Measurements from ENCODE around the gene ARHGEF5. TPM values are rescaled to one million over a fixed set of nuclear protein-coding genes. Genes with fewer than 3 reads are reported as not detected.

The ARHGEF5 gene
- total and polyA plus RNA-seq, 5 donors from 2014 or later, result 0.67 to 10.5 (median 1.6) TPM

GRCh38 chr7:144399946-144400345 is 44.7 kb downstream of the ARHGEF5 start:
- Mint-ChIP-seq H3K27me3 (peaks cover 9% of the 10 kb centered on the region), H3K4me3 (no peak overlapping the region), H3K9me3 (no peaks in the 10 kb centered on the region), H3K27ac (no peak overlapping the region), H3K4me1 (no peaks in the 10 kb centered on the region), H3K36me3 (no peaks in the 10 kb centered on the region)
- Histone ChIP-seq H3K9me3 (ENCODE audit: control insufficient read depth in 2 of 2, low read length in 2 of 2) (no peaks in the 10 kb centered on the region), H3K36me3 (ENCODE audit: control insufficient read depth, insufficient read depth, low read length) (no peaks in the 10 kb centered on the region), H3K4me3 (ENCODE audit: low read depth, low read length) (no peak overlapping the region), H3K27ac (ENCODE audit: insufficient read depth, low read length, poor library complexity, severe bottlenecking) (no peak overlapping the region), H3K27me3 (ENCODE audit: control insufficient read depth, insufficient read depth, low read length) (no peaks in the 10 kb centered on the region), H3K4me1 (ENCODE audit: control insufficient read depth, insufficient read depth, low read length, poor library complexity, severe bottlenecking) (no peaks in the 10 kb centered on the region)
- ATAC-seq (ENCODE audit: low read depth in 2 of 2), result no peak
- DNase-seq, result no peak

GRCh38 chr7:144401490-144401889 is 46.3 kb downstream of the ARHGEF5 start:
- no peak overlapping the region for H3K27ac ChIP-seq (ENCODE audit: insufficient read depth, low read length, poor library complexity, severe bottlenecking)
- no peaks in the 10 kb centered on the region for H3K9me3 Mint-ChIP-seq
- H3K36me3 ChIP-seq (ENCODE audit: control insufficient read depth, insufficient read depth, low read length), result no peaks in the 10 kb centered on the region
- no peaks in the 10 kb centered on the region for H3K9me3 ChIP-seq (ENCODE audit: control insufficient read depth in 2 of 2, low read length in 2 of 2)
- peaks cover 8% of the 10 kb centered on the region for H3K27me3 Mint-ChIP-seq
- H3K36me3 Mint-ChIP-seq, result no peaks in the 10 kb centered on the region
- peaks cover 0 to under 1% (median 0%) of the 10 kb centered on the region in 4 donors for H3K4me1 Mint-ChIP-seq
- no peak overlapping the region for H3K4me3 Mint-ChIP-seq
- no peak overlapping the region for H3K4me3 ChIP-seq (ENCODE audit: low read depth, low read length)
- DNase-seq, result no peak
- H3K27ac Mint-ChIP-seq, result no peak overlapping the region
- no peak for ATAC-seq (ENCODE audit: low read depth in 2 of 2)
- H3K4me1 ChIP-seq (ENCODE audit: control insufficient read depth, insufficient read depth, low read length, poor library complexity, severe bottlenecking), result no peaks in the 10 kb centered on the region
- H3K27me3 ChIP-seq (ENCODE audit: control insufficient read depth, insufficient read depth, low read length), result no peaks in the 10 kb centered on the region

GRCh38 chr7:144403102-144403501 is 47.9 kb downstream of the ARHGEF5 start:
- Mint-ChIP-seq H3K4me1 (peaks cover 0 to 2% (median 0%) of the 10 kb centered on the region in 4 donors), H3K4me3 (no peak overlapping the region), H3K36me3 (no peaks in the 10 kb centered on the region), H3K27ac (no peak overlapping the region), H3K27me3 (peaks cover 13% of the 10 kb centered on the region), H3K9me3 (no peaks in the 10 kb centered on the region)
- ATAC-seq (ENCODE audit: low read depth in 2 of 2) (no peak), DNase-seq (no peak)
- Histone ChIP-seq H3K4me1 (ENCODE audit: control insufficient read depth, insufficient read depth, low read length, poor library complexity, severe bottlenecking) (no peaks in the 10 kb centered on the region), H3K9me3 (ENCODE audit: control insufficient read depth in 2 of 2, low read length in 2 of 2) (no peaks in the 10 kb centered on the region), H3K27ac (ENCODE audit: insufficient read depth, low read length, poor library complexity, severe bottlenecking) (no peak overlapping the region), H3K27me3 (ENCODE audit: control insufficient read depth, insufficient read depth, low read length) (no peaks in the 10 kb centered on the region), H3K4me3 (ENCODE audit: low read depth, low read length) (no peak overlapping the region), H3K36me3 (ENCODE audit: control insufficient read depth, insufficient read depth, low read length) (no peaks in the 10 kb centered on the region)

GRCh38 chr7:144403649-144404061 is 48.5 kb downstream of the ARHGEF5 start, which contains the start of gene NOBOX:
TSS of gene NOBOX (minus strand) at chr7:144403693.
- ATAC-seq (ENCODE audit: low read depth in 2 of 2), result no peak
- no peaks in the 10 kb centered on the region for H3K36me3 ChIP-seq (ENCODE audit: control insufficient read depth, insufficient read depth, low read length)
- Mint-ChIP-seq H3K27ac (no peak within 1 kb of the TSS), H3K4me3 (no peak within 1 kb of the TSS), H3K9me3 (no peaks in the 10 kb centered on the region), H3K4me1 (peaks cover 0 to 2% (median 0%) of the 10 kb centered on the region in 4 donors), H3K27me3 (peaks cover 15% of the 10 kb centered on the region), H3K36me3 (no peaks in the 10 kb centered on the region)
- no peak within 1 kb of the TSS for H3K4me3 ChIP-seq (ENCODE audit: low read depth, low read length)
- H3K4me1 ChIP-seq (ENCODE audit: control insufficient read depth, insufficient read depth, low read length, poor library complexity, severe bottlenecking), result no peaks in the 10 kb centered on the region
- H3K27ac ChIP-seq (ENCODE audit: insufficient read depth, low read length, poor library complexity, severe bottlenecking), result no peak within 1 kb of the TSS
- DNase-seq, result no peak
- H3K9me3 ChIP-seq (ENCODE audit: control insufficient read depth in 2 of 2, low read length in 2 of 2), result no peaks in the 10 kb centered on the region
- H3K27me3 ChIP-seq (ENCODE audit: control insufficient read depth, insufficient read depth, low read length), result no peaks in the 10 kb centered on the region

GRCh38 chr7:144404946-144405345 is 49.7 kb downstream of the ARHGEF5 start:
- H3K4me1 Mint-ChIP-seq, result peaks cover 0 to 2% (median 0%) of the 10 kb centered on the region in 4 donors
- H3K27ac Mint-ChIP-seq, result no peak overlapping the region

GRCh38 chr7:144407266-144407931 is 52.2 kb downstream of the ARHGEF5 start:
- no peak overlapping the region for H3K4me3 Mint-ChIP-seq
- DNase-seq (no peak), ATAC-seq (ENCODE audit: low read depth in 2 of 2) (no peak)
- peaks cover 0 to 2% (median 0%) of the 10 kb centered on the region in 4 donors for H3K4me1 Mint-ChIP-seq
- H3K36me3 Mint-ChIP-seq, result no peaks in the 10 kb centered on the region
- peaks cover 25% of the 10 kb centered on the region for H3K27me3 Mint-ChIP-seq
- Histone ChIP-seq H3K27ac (ENCODE audit: insufficient read depth, low read length, poor library complexity, severe bottlenecking) (no peak overlapping the region), H3K27me3 (ENCODE audit: control insufficient read depth, insufficient read depth, low read length) (no peaks in the 10 kb centered on the region), H3K36me3 (ENCODE audit: control insufficient read depth, insufficient read depth, low read length) (no peaks in the 10 kb centered on the region), H3K9me3 (ENCODE audit: control insufficient read depth in 2 of 2, low read length in 2 of 2) (no peaks in the 10 kb centered on the region), H3K4me1 (ENCODE audit: control insufficient read depth, insufficient read depth, low read length, poor library complexity, severe bottlenecking) (no peaks in the 10 kb centered on the region), H3K4me3 (ENCODE audit: low read depth, low read length) (no peak overlapping the region)
- peak overlapping the region in 1 of 3 donors; percentile 61 for H3K27ac Mint-ChIP-seq
- no peaks in the 10 kb centered on the region for H3K9me3 Mint-ChIP-seq

More at GRCh38 chr7:144404946-144405345, 49.7 kb downstream of the ARHGEF5 start:
- no peaks in the 10 kb centered on the region for H3K9me3 Mint-ChIP-seq
- peaks cover 17% of the 10 kb centered on the region for H3K27me3 Mint-ChIP-seq
- no peak overlapping the region for H3K4me3 ChIP-seq (ENCODE audit: low read depth, low read length)
- H3K27me3 ChIP-seq (ENCODE audit: control insufficient read depth, insufficient read depth, low read length), result no peaks in the 10 kb centered on the region
- no peaks in the 10 kb centered on the region for H3K36me3 ChIP-seq (ENCODE audit: control insufficient read depth, insufficient read depth, low read length)
- H3K27ac ChIP-seq (ENCODE audit: insufficient read depth, low read length, poor library complexity, severe bottlenecking), result no peak overlapping the region
- no peak overlapping the region for H3K4me3 Mint-ChIP-seq
- H3K9me3 ChIP-seq (ENCODE audit: control insufficient read depth in 2 of 2, low read length in 2 of 2), result no peaks in the 10 kb centered on the region
- H3K4me1 ChIP-seq (ENCODE audit: control insufficient read depth, insufficient read depth, low read length, poor library complexity, severe bottlenecking), result no peaks in the 10 kb centered on the region
- DNase-seq (no peak), ATAC-seq (ENCODE audit: low read depth in 2 of 2) (no peak)
- H3K36me3 Mint-ChIP-seq, result no peaks in the 10 kb centered on the region

GRCh38 chr7:144408121-144408520 is 52.9 kb downstream of the ARHGEF5 start:
- ATAC-seq (ENCODE audit: low read depth in 2 of 2), result no peak
- H3K36me3 ChIP-seq (ENCODE audit: control insufficient read depth, insufficient read depth, low read length), result no peaks in the 10 kb centered on the region
- no peak overlapping the region for H3K4me3 Mint-ChIP-seq
- no peaks in the 10 kb centered on the region for H3K36me3 Mint-ChIP-seq
- H3K4me1 ChIP-seq (ENCODE audit: control insufficient read depth, insufficient read depth, low read length, poor library complexity, severe bottlenecking), result no peaks in the 10 kb centered on the region
- peak overlapping the region in 1 of 3 donors; percentile 22 for H3K27ac Mint-ChIP-seq
- H3K27ac ChIP-seq (ENCODE audit: insufficient read depth, low read length, poor library complexity, severe bottlenecking), result no peak overlapping the region
- H3K27me3 ChIP-seq (ENCODE audit: control insufficient read depth, insufficient read depth, low read length), result no peaks in the 10 kb centered on the region
- peaks cover 25% of the 10 kb centered on the region for H3K27me3 Mint-ChIP-seq
- H3K9me3 ChIP-seq (ENCODE audit: control insufficient read depth in 2 of 2, low read length in 2 of 2), result no peaks in the 10 kb centered on the region
- no peak for DNase-seq
- H3K4me1 Mint-ChIP-seq, result peaks cover 0 to 2% (median 0%) of the 10 kb centered on the region in 4 donors
- H3K9me3 Mint-ChIP-seq, result no peaks in the 10 kb centered on the region
- no peak overlapping the region for H3K4me3 ChIP-seq (ENCODE audit: low read depth, low read length)

- Histone ChIP-seq H3K9me3 (ENCODE audit: control insufficient read depth in 2 of 2, low read length in 2 of 2) (no peaks in the 10 kb centered on the region), H3K4me1 (ENCODE audit: control insufficient read depth, insufficient read depth, low read length, poor library complexity, severe bottlenecking) (no peaks in the 10 kb centered on the region), H3K27ac (ENCODE audit: insufficient read depth, low read length, poor library complexity, severe bottlenecking) (no peak overlapping the region), H3K36me3 (ENCODE audit: control insufficient read depth, insufficient read depth, low read length) (no peaks in the 10 kb centered on the region), H3K4me3 (ENCODE audit: low read depth, low read length) (no peak overlapping the region), H3K27me3 (ENCODE audit: control insufficient read depth, insufficient read depth, low read length) (peaks cover 3% of the 10 kb centered on the region)
- peaks cover 29% of the 10 kb centered on the region for H3K27me3 Mint-ChIP-seq
- H3K4me1 Mint-ChIP-seq, result peaks cover 0 to 2% (median 0%) of the 10 kb centered on the region in 4 donors
- H3K4me3 Mint-ChIP-seq, result no peak overlapping the region
- ATAC-seq (ENCODE audit: low read depth in 2 of 2) (no peak), DNase-seq (no peak)
- H3K36me3 Mint-ChIP-seq, result no peaks in the 10 kb centered on the region
- peaks cover 0 to 1% (median 0%) of the 10 kb centered on the region in 7 donors for H3K9me3 Mint-ChIP-seq
- H3K27ac Mint-ChIP-seq, result peak overlapping the region in 1 of 3 donors; percentile 10
Measured at GRCh38 chr7:144410441-144410840, 55.2 kb downstream of the ARHGEF5 start.

All from CD4-positive, CD25-positive, alpha-beta regulatory T cell (primary cell).